MM.1S (cell line): ENCODE data around the gene PTRH1.

Source experiments
- DNase-seq: peaks from one replicate; pipeline ENCODE4 v3.0.0-alpha.2; 2015
- H2AFZ ChIP-seq: fragments of 300-600 bp; sonication (generic); 2 replicates; pipeline ENCODE4 v1.6.0; 2016; ENCODE audit warnings: antibody characterized with exemption, low read length
- H3F3A ChIP-seq: fragments of 300-600 bp; sonication (generic); 2 replicates; pipeline ENCODE4 v1.6.1; 2016; ENCODE audit warnings: mild to moderate bottlenecking, antibody characterized with exemption, low read length, moderate library complexity, mixed read lengths; ENCODE audit not compliant: insufficient read depth
- H3K27ac ChIP-seq: fragments of 300-600 bp; sonication (generic); 2 replicates; pipeline ENCODE4 v1.5.1; 2016; ENCODE audit warnings: mild to moderate bottlenecking, low read length
- H3K27me3 ChIP-seq: fragments of 300-600 bp; sonication (generic); replicated peaks from 2 replicates; pipeline ENCODE4 v1.6.0; 2016; ENCODE audit warnings: low read length; ENCODE audit not compliant: insufficient read depth
- H3K36me3 ChIP-seq: fragments of 300-600 bp; sonication (generic); replicated peaks from 2 replicates; pipeline ENCODE4 v1.6.1; 2016; ENCODE audit warnings: mild to moderate bottlenecking, low read length, mixed read lengths; ENCODE audit not compliant: insufficient read depth
- H3K4me1 ChIP-seq: fragments of 300-600 bp; sonication (generic); 2 replicates; pipeline ENCODE4 v1.6.1; 2016; ENCODE audit warnings: low read length, mixed read lengths
- H3K4me2 ChIP-seq: fragments of 300-600 bp; sonication (generic); 2 replicates; pipeline ENCODE4 v1.6.0; 2016; ENCODE audit warnings: low read depth, low read length
- H3K4me3 ChIP-seq: fragments of 300-600 bp; sonication (generic); 2 replicates; pipeline ENCODE4 v1.5.1; 2016; ENCODE audit warnings: low read length, mixed read lengths
- H3K79me2 ChIP-seq: fragments of 300-600 bp; sonication (generic); 2 replicates; pipeline ENCODE4 v1.6.1; 2016; ENCODE audit warnings: mixed run types, low read length, mixed read lengths
- H3K9ac ChIP-seq: fragments of 300-600 bp; sonication (generic); 2 replicates; pipeline ENCODE4 v1.6.1; 2016; ENCODE audit warnings: low read length, mixed read lengths
- H3K9me2 ChIP-seq: fragments of 300-600 bp; sonication (generic); replicated peaks from 2 replicates; pipeline ENCODE4 v1.6.1; 2016; ENCODE audit warnings: mild to moderate bottlenecking, low read length, mixed read lengths; ENCODE audit not compliant: insufficient read depth
- H3K9me3 ChIP-seq: fragments of 300-600 bp; sonication (generic); replicated peaks from 2 replicates; pipeline ENCODE4 v1.6.1; 2016; ENCODE audit warnings: mild to moderate bottlenecking, low read length, mixed read lengths; ENCODE audit not compliant: insufficient read depth
- H4K20me1 ChIP-seq: fragments of 300-600 bp; sonication (generic); 2 replicates; pipeline ENCODE4 v1.6.1; 2016; ENCODE audit warnings: mild to moderate bottlenecking, low read length, moderate library complexity, mixed read lengths; ENCODE audit not compliant: insufficient read depth
- CTCF ChIP-seq: fragments of 300-600 bp; sonication (generic); IDR thresholded peaks from 2 replicates; pipeline ENCODE4 v1.5.1; 2016; ENCODE audit warnings: antibody characterized with exemption, low read length, mixed read lengths
- EZH2 ChIP-seq: fragments of 300-600 bp; sonication (generic); optimal IDR thresholded peaks from 2 replicates; pipeline ENCODE3; 2017; ENCODE audit warnings: low read depth, mild to moderate bottlenecking, antibody characterized with exemption, low read length, mixed read lengths
- EZH2phosphoT487 ChIP-seq: fragments of 300-600 bp; sonication (generic); IDR thresholded peaks from 2 replicates; pipeline ENCODE4 v1.6.1; 2018; ENCODE audit warnings: antibody characterized with exemption, low read length

PTRH1 gene

GRCh38 chr9:127731938-127732337 is 16.5 kb upstream of the PTRH1 start:
- no peaks in the 10 kb centered on the region for H3K9me3 ChIP-seq
- H3K9me2 ChIP-seq, result no peaks in the 10 kb centered on the region
- H3K4me2 ChIP-seq, result no peak overlapping the region
- no peak for DNase-seq
- H3K4me1 ChIP-seq, result peaks cover 20% of the 10 kb centered on the region
- H3K27ac ChIP-seq, result no peak overlapping the region
- H3K9ac ChIP-seq, result no peak overlapping the region
- TF ChIP-seq EZH2phosphoT487 (no peak), EZH2 (no peak), CTCF (no peak)
- no peak overlapping the region for H3K4me3 ChIP-seq
- H4K20me1 ChIP-seq, result no peaks in the 10 kb centered on the region
- H2AFZ ChIP-seq, result no peak overlapping the region
- no peaks in the 10 kb centered on the region for H3K27me3 ChIP-seq
- H3K79me2 ChIP-seq, result peaks cover 11% of the 10 kb centered on the region; the same call in 1 of the 2 replicates
- H3F3A ChIP-seq, result peaks cover 11% of the 10 kb centered on the region
- no peaks in the 10 kb centered on the region for H3K36me3 ChIP-seq

- H3K9ac ChIP-seq, result no peak overlapping the region
- no peak overlapping the region for H3K4me2 ChIP-seq
- TF ChIP-seq EZH2 (no peak), EZH2phosphoT487 (no peak), CTCF (no peak)
- H2AFZ ChIP-seq, result no peak overlapping the region
- H3F3A ChIP-seq, result peaks cover 5% of the 10 kb centered on the region
- peaks cover 11% of the 10 kb centered on the region; the same call in 1 of the 2 replicates for H3K79me2 ChIP-seq
- H3K4me1 ChIP-seq, result peaks cover 13% of the 10 kb centered on the region
- no peaks in the 10 kb centered on the region for H3K9me3 ChIP-seq
- no peak for DNase-seq
- no peaks in the 10 kb centered on the region for H3K9me2 ChIP-seq
- no peak overlapping the region for H3K4me3 ChIP-seq
- no peaks in the 10 kb centered on the region for H3K27me3 ChIP-seq
- no peak overlapping the region for H3K27ac ChIP-seq
- no peaks in the 10 kb centered on the region for H4K20me1 ChIP-seq
- no peaks in the 10 kb centered on the region for H3K36me3 ChIP-seq
Observed at GRCh38 chr9:127730799-127731410, 15.4 kb upstream of the PTRH1 start.

- Histone ChIP-seq H3K4me3 (no peak overlapping the region), H3K4me2 (no peak overlapping the region), H4K20me1 (no peaks in the 10 kb centered on the region), H3K4me1 (peaks cover 8% of the 10 kb centered on the region; the same call in 1 of the 2 replicates), H2AFZ (no peak overlapping the region), H3K9me2 (no peaks in the 10 kb centered on the region), H3K27ac (no peak overlapping the region), H3K27me3 (no peaks in the 10 kb centered on the region), H3F3A (no peaks in the 10 kb centered on the region), H3K36me3 (no peaks in the 10 kb centered on the region), H3K9ac (no peak overlapping the region), H3K9me3 (no peaks in the 10 kb centered on the region), H3K79me2 (peaks cover 11% of the 10 kb centered on the region; the same call in 1 of the 2 replicates)
- DNase-seq, result no peak
- no peak for TF ChIP-seq EZH2
- TF ChIP-seq EZH2phosphoT487, result no peak
- TF ChIP-seq CTCF, result no peak
Observed at GRCh38 chr9:127730262-127730661, 14.8 kb upstream of the PTRH1 start.
